Fibroblast of pulmonary artery (primary cell): Measurements from ENCODE around the gene HDGFL1.

Experiments
- DNase-seq: peaks from one replicate; pipeline ENCODE4 v3.0.0-alpha.2; 2010; ENCODE audit warnings: low read depth
- H3K4me3 ChIP-seq: replicated peaks from 2 replicates; pipeline ENCODE4 v1.5.1; 2011; ENCODE audit warnings: low read depth, mild to moderate bottlenecking, control low read depth, low read length, moderate library complexity
- CTCF ChIP-seq: IDR thresholded peaks from 2 replicates; pipeline ENCODE4 v1.5.1; 2011; ENCODE audit warnings: mild to moderate bottlenecking, control low read depth, low read length, inconsistent platforms; ENCODE audit errors: missing control alignments

Gene HDGFL1

GRCh38 chr6:22589118-22589517 is 19.8 kb downstream of the HDGFL1 start:
- DNase-seq: no peak
- TF ChIP-seq CTCF: no peak
- H3K4me3 ChIP-seq: no peak overlapping the region

DNA sequence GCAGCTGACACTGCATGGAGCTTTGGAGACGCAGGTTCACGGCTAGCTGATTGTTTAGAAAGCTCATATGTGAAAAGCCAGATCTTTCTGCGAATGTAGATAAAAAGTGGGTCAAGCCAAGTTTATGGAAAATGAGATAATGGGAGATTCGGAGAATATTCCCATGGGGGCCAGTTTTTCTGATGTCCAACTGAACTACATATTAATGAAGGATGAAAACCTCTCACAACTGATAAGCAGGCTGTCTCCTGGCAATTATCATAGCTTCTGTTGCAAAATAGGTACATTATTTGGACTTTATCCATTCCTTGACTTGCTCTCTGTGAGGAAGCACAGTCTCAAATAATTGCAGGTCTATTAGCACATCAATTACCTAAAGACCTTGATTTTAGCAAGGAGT is 21.1 kb downstream of the HDGFL1 start:
- no peak overlapping the region for H3K4me3 ChIP-seq
- no peak for DNase-seq
- TF ChIP-seq CTCF: no peak

GRCh38 chr6:22593895-22594294 is 24.5 kb downstream of the HDGFL1 start:
- DNase-seq: no peak
- no peak for TF ChIP-seq CTCF
- no peak overlapping the region for H3K4me3 ChIP-seq

DNA sequence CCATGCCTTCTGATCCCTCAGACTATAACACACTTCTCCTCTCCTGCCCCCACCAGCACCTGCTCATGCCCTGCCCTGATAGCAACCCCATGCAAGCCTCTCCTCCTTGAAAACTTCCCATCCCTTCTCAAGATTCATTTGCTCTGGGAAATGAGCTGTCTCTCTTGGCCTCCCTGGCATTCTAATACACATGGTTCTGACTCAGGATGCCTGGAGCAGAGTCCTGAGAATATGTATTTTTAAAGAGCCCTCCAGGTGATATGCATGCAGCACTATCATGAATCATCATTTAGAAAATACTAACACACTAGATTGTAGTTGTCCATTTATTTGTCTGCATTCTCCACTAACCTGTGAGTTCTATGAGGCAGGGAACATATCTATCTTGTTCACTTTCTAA is 26.6 kb downstream of the HDGFL1 start:
- no peak for DNase-seq
- no peak for TF ChIP-seq CTCF
- H3K4me3 ChIP-seq: no peak overlapping the region

GRCh38 chr6:22598339-22598738 is 29.0 kb downstream of the HDGFL1 start:
- DNase-seq: peak; percentile 25
- H3K4me3 ChIP-seq: no peak overlapping the region
- TF ChIP-seq CTCF: no peak

DNA sequence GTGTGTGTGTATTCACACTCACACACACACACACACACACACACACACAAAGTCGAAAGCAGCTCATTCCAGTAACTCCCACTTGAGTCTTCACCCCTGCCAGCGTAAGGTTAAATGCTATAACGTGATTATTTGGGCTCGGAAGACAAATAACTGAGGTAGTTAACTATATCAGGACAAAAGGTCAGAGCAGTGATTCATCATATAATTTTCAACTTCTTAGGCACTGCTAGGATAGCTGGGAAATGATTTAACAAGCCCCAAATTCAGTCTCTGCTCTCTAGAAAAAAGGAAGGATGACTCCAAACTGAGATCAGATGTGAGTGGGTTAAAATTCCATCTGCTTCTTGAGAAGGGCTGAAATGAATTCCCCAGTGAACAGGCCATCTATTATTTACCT is 30.7 kb downstream of the HDGFL1 start:
- TF ChIP-seq CTCF: no peak
- no peak for DNase-seq
- H3K4me3 ChIP-seq: no peak overlapping the region

DNA sequence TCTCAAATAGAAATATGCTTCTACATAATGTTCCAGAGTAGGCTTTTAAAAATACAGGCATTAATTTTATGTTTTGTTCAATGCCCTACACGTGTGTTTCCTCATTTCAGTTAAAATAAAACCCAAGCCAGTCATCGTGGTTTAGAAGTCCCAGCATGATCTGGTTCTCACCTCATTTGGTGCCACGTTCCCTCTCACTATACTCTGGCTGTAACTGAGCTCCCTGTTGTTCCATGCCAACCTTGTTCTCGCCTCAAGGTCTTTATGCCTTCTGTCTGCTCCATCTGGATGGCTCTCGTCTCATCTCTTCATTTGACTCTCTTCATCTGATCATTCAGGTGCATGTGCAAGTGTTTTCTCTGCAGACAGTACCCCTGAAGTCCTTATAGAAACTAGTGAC is 32.6 kb downstream of the HDGFL1 start:
- DNase-seq: no peak

More for the DNA sequence above, 32.6 kb downstream of the HDGFL1 start:
- no peak for TF ChIP-seq CTCF
- no peak overlapping the region for H3K4me3 ChIP-seq
